Measurements from ENCODE around the gene SETD7.

DNA sequence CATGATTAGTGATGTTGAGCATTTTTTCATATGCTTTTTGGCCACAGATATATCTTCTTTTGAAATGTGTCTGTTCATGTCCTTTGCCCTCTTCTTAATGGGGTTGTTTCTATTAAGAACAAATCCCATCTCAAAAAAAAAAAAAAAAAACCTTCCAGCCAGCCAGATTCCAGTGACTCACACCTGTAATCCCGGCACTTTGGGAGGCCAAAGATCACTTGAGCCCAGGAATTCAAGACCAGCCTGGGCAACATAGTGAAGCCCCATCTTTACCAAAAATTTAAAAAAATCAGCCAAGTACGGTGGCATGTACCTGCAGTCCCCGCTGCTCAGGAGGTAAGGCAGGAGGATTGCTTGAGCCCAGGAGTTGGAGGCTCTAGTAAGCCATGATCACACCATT is 97.0 kb downstream of the SETD7 start:
- TF ChIP-seq, protein P1, sequence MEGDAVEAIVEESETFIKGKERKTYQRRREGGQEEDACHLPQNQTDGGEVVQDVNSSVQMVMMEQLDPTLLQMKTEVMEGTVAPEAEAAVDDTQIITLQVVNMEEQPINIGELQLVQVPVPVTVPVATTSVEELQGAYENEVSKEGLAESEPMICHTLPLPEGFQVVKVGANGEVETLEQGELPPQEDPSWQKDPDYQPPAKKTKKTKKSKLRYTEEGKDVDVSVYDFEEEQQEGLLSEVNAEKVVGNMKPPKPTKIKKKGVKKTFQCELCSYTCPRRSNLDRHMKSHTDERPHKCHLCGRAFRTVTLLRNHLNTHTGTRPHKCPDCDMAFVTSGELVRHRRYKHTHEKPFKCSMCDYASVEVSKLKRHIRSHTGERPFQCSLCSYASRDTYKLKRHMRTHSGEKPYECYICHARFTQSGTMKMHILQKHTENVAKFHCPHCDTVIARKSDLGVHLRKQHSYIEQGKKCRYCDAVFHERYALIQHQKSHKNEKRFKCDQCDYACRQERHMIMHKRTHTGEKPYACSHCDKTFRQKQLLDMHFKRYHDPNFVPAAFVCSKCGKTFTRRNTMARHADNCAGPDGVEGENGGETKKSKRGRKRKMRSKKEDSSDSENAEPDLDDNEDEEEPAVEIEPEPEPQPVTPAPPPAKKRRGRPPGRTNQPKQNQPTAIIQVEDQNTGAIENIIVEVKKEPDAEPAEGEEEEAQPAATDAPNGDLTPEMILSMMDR (IDR thresholded peaks at IDR 0.05) = no peak
- TF ChIP-seq POLR2AphosphoS5 (IDR thresholded peaks at IDR 0.05) (no peak), POLR2A (IDR thresholded peaks at IDR 0.05) (no peak)

Measured in prostate gland (tissue), 2 donors.